ENCODE measurements around the gene CADM1.

The CADM1 gene

DNA sequence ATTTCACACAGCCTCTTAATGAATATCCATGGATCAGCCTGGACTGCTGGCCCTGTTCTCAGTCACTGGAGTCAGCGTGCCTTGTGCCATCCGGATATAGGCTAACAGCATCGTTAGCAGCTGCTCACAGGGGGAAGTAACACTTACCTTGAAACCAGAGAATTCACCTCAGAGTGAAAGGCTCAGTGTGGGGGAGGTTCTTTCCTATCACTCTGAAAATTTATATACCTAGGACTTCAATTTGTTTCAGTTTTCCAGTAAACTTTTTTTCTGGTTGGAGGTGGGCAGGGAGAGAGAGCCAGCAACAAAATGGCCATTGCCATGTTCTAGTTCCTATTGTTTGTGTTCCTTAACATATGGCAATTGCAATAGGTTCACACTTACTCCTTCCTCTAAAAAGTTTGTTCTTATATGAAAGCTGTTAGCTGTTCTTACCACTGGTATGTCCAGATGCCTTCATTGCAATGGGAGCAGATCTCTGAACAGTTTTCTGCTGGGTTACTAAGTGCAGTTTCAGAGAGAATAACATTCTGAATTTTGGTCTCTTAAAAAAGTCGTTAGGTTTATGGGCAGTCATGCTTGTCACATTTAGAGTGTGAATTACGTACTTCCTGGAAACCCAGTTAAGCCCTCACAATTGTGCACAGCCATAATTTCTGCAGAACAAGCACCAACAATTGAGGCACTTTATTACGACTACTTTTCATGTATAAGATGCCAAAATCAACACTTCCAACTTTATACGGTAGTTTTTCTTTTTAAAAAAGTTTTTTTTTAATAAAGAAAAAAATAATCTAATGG, 247.6 kb downstream of the CADM1 start:
- in situ Hi-C loops (cut with HindIII; ENCODE audit: low sequenced_read_pairs): no loop called here

DNA sequence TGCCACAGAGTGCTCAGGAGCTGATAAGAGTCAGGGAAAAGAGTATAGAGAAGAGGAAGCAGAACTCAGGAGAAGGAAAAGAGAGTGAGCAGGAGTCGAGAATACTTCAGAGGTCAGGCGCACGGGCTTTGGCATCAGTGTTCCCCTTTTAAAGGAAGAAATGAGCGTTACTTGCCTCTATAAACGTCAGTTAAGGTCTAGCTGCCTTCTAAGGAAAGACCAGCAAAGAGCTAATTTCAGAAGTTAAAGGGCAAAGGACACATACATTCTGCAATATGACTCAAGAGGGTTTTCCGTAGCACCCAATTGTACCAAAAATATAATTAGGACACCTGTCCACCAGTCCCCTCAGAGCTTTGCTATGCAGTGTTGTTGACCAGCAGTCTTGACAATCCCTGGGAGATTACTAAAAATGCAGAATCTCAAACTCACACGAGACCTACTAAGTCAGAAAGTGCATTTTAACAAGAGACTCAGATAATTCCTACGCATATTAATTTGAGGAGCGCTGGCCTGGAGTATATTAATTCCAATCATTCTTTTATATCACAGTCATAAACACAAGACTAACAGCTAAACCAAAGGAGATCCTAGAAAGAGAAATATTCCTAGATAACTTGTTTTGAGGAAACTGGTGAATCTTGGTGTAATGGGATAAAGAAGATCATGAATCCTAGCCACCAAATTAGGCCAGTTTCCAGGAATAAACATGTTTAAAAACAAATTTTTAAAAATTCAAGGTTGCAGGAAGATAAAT, 249.0 kb downstream of the CADM1 start:
- in situ Hi-C loops (cut with HindIII; ENCODE audit: low sequenced_read_pairs): no loop called here

DNA sequence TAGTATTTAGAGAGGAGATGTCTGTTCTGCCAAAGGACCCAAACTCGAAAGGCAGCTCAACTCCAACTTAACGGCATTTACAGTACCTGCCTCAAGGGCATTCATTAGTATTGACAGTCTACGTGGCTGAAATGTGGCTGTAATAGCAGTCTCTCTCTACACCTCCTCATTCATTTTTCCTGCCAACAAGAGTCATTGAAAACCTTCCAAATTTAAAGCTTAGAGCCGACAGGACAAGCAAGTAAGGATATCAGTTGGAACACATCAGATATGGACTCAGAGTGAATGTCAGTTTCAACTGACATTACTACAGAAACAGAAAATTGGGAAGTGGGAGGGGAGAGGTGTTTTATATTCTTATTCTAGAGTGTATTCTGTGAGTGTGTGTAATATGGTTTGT, 253.1 kb downstream of the CADM1 start:
- in situ Hi-C loops (cut with HindIII; ENCODE audit: low sequenced_read_pairs): no loop called here

DNA sequence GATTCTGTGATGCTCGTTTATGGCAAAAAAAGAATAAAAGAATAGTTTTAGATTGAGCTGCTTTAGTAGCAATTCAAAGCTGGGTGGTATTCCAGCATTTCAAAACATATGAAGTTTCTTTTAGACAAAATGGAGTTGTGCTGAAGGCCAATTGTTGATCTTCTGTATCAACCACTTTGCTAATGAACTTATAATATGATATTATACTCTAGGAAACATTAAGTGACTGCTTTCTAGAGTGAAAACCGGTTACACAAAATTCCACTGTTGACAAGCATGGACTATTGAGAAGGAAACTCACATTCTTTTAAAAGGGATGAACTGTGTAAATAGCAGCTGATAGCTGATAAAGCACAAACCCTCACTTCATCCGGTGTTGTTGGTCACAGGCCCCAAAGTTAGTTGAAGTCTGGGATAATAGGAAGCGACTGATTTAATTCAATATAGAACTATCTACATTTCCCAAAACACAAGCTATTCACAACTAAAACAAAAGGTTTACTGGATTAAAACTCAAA, 255.1 kb downstream of the CADM1 start:
- in situ Hi-C loops (cut with HindIII; ENCODE audit: low sequenced_read_pairs): no loop called here

DNA sequence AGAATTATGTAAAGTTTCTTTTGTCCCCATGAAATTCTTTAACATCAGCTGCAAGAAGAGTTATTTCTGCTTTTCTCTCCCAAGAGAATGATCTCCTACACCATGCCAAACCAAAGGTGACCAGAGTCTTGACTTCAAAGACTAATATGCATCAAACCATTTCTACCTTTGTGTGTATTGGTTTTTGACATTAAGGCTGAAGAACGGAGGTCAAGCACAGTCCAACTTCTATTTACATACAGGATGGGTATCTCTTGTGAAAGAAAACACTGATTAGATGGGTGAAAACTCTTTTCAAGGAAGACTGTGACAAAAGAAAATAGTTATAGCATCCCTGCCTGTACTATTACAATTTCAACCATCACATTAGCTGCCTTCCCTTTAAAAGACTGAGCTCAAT, 256.3 kb downstream of the CADM1 start:
- in situ Hi-C loops (cut with HindIII; ENCODE audit: low sequenced_read_pairs): no loop called here

DNA sequence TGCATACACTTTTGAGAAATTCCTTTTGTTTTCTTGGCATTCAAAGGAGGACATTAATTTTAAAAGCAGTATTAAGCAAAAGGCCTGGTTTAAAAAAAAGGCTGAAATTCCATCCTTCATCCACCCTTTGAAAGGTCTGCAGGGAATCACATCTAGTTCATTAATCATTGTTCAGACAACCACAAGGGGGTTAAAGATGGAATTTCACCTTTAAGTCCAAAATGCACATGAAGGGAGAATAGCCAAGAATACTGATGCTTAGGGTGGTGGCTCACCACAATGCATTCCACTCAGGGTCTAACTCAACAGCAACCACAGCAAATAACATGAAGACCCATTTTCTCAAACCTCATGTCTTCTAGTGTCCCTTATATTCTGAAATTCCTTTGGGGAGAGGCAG, 256.9 kb downstream of the CADM1 start:
- in situ Hi-C loops (cut with HindIII; ENCODE audit: low sequenced_read_pairs): no loop called here

DNA sequence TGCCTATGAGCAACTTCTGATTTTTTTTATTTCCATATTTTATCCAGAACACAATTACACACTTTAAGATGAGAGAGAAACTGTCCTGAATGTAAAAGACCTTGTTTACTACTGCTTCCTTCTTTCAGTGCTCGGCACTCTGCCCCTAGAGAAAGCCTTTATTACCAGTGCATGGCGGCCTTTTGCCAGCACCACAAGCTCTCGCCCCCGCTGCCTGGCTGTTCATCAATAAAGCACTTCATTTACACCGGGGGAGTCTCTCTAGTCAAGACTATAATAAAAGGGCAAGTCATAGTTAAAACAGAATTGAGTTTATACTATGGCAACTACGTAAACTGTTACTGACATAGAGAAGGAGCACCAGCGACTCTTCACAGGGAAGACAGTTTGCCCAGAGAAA, 259.5 kb downstream of the CADM1 start:
- in situ Hi-C loops (cut with HindIII; ENCODE audit: low sequenced_read_pairs): no loop called here

DNA sequence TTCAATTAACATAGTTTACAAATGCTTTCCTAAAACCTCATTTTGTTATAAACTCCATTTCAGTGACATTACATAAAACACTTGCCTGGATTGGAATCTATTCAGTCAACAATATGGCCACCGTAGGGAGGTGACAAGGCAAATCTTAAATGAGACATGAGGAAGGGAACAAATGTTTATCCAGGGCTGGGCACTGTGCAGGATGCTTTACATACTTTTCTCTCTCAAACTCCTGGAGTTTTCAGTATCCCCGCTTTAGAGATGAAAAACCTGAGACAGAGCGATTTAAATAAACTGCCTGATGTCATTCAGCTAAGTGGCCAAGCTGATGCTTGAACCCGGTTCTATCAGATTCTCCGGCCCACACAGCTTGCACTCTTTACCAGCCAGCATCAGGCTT, 259.9 kb downstream of the CADM1 start:
- in situ Hi-C loops (cut with HindIII; ENCODE audit: low sequenced_read_pairs): no loop called here

DNA sequence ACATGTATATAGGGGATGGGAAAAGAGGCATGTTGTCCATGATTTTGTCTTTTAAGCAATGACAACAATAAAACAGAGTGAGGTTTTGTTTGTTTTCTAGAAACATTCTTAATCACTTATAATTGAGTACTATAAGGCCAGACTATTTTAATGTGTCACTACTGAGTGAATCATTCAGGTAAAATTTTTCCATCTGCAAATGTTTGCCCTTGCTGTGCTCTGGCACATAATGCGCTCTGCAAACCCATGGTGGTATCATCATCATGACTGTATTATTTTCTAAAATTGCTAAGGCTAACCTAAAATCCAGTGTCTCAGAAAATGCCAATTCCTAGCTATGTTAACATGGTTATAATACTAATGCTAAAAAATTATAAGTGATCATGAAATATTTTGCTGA, 261.2 kb downstream of the CADM1 start:
- in situ Hi-C loops (cut with HindIII; ENCODE audit: low sequenced_read_pairs): no loop called here

DNA sequence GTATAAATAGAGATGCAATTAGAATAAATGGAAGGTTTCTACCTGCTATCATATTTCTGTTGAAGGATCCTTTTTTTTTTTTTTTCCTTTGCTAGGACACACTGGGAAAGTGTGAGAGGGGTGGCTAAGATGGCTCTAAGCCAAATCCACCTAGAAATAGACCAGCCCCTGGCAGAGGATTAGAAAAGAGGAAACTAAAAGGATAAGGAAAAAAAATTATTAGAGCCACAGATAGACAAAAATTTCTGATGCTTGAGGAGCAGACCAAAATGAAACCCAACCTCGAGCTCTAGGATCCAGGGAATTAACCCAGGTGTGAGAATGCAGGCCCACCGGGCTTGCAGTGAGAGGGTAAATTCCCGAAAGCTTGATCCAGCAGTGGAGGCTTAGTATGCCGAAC, 262.3 kb downstream of the CADM1 start:
- in situ Hi-C loops (cut with HindIII; ENCODE audit: low sequenced_read_pairs): no loop called here

DNA sequence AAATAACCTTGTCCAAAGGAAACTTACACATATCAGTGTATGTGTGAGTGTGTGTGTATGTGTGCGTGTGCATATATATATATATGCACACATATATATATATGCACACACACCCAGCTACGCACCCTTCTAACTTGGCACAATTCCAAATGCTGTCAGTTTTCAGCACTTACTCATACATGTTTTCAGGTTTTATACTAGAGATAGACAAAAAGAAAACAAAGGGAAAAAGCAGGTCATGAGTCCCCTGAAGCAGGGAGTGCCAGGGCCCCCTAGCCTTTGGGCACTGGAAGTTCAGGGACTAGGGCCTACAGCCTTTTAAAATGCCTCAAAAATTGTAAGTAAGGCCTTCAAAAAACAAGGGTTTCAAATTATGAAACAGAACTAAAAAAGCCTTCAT, 265.4 kb downstream of the CADM1 start:
- in situ Hi-C loops (cut with HindIII; ENCODE audit: low sequenced_read_pairs): no loop called here

DNA sequence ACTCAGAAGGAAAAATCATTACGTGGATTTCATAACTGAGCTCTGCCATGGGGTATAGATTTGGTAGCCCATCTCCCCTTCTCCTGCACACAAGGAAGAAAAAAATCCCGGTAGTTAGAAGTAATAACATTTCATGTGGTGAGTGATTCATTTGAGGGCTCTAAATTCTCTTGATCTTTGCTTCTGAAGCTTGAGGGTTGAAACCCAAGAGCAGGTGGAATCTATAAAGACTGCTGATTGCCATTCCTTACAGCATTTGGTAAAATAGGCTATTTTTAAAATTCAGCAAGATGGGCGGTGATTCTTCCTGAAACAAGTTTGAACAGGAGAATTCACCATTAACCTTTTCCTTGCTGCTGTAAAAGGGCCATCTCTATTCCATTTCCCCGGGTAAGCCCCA, 266.1 kb downstream of the CADM1 start:
- in situ Hi-C loops (cut with HindIII; ENCODE audit: low sequenced_read_pairs): no loop called here

DNA sequence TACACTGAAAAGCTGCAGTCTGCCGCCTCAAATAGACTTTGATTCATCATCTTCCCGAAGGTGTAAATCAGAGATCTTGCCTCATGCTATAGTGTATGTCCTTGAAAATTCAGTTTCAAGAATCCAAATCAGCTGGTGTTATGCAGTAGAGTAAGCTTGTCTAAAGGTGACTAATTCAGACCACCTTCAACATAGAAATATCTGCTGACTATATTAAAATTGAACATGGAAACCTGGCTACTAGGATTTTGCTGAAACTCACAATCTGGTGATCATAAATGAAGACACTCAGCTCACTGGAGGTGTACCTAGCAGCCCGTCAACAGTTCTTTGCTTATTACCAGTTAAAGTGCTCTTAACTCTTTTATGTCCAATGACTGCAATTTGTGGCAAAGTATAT, 266.6 kb downstream of the CADM1 start:
- in situ Hi-C loops (cut with HindIII; ENCODE audit: low sequenced_read_pairs): no loop called here

DNA sequence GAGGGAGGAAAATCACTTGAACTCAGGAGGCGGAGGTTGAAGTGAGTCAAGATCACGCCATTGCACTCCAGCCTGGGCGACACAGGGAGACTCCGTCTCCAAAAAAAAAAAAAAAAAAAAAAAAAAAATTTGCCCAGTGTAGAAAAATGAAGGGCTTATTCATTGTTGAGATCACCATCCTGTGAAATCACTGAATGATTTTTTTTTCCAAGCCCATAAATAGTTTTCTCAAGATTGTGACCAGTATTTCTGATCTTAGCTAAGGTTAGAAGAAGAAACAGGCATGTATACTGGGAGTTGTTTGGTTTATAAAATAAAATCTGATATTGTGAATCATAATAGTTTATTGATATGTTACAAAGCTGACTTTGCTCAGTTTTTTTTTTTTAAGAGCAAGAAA, 269.4 kb downstream of the CADM1 start:
- in situ Hi-C loops (cut with HindIII; ENCODE audit: low sequenced_read_pairs): no loop called here

DNA sequence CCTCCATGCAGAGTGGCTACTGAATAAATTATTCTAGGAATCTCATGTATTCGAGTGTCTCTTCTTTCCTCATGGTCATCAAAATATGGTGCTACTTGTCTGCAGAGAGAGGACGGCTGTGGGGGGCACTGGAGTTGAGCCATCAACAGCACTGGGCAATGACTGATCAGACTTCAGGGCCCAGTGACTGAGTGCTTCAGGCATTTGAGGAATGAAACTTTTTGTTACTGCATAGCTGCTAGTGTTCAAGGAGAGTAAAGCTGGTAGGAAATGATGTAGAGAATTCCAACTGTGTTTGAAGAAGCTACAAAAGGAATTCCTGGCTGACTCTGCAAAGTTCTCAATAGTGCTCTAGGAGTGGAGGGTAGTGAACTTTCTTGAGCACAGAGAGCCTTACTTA, 277.7 kb downstream of the CADM1 start:
- in situ Hi-C loops (cut with HindIII; ENCODE audit: low sequenced_read_pairs): no loop called here

DNA sequence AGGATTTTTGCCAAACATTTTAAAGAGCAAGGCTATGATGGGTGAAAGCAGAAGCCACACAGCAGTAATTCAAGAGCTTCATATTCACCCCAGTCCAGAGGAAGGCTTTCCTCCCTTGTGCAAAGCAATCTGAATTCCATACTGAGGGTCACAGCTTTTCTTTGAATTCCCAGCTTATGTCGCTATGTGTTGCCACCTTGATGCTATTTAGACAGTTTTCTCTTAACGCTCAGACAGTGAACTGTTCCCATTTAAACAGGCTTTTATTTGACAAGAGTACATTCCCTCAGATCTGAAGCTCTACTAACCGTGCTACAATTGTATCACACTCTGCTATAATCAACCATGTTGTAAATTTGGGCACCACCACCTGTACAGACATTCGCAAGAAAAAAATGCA, 279.7 kb downstream of the CADM1 start:
- in situ Hi-C loops (cut with HindIII; ENCODE audit: low sequenced_read_pairs): no loop called here

DNA sequence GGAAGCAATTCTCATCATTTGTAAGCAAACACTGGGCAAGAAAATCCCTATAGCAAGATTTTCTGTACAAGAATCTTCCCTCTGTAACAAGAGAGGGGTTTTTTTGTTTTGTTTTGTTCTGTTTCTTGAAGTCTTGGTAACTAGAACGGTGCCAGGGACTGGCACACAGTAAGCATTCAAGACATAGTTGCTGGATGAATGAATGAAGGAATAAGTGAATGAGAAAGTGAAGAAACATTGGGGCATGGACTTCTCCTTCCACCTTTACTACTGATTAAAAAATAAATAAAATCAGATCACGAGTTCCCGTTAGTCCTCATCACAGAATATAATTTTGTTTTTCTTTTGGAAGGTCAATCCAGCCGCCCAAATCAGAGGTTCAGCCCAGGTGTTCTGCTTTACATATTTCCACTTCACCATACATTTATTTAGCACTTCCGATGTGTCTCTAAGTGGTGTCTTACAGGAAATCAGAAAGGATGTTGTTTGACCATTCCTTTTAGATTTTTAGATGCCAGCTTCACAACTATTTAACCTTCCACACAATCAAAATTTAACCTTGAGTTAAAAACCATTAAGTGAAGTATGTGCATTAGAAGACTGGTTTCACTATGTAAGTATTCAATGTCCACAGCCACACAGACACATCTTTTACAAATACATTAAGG, 281.2 kb downstream of the CADM1 start:
- in situ Hi-C loops (cut with HindIII; ENCODE audit: low sequenced_read_pairs): no loop called here

DNA sequence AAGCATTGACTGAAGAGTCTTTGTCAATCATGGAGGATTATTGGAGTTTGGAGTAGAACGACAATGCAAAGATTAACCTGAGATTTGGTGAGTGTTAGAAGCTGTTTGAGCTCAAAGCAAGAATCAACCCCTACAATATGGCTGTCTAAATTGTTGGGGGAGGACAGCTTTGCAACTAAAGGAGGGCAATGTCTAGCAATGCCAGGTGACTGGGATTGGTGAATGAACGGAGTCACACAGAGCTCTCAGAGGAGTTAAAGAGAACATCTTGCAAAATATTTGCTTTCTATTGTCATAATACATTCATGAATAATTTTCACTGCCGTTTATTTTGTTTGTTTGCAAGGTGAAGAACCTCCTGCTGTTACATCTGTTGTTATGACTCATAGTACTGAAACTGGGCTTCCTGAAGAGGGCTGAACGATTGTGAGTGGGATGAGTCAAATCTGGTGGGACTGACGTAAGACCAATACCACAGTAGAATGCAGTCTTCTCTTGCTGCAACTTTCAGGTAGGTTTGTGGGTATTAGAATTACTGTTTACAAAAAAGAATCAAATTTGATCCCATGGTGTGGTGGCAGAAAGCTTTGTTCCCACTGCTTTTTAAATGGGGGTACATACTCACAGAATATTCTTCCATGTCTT, 281.9 kb downstream of the CADM1 start:
- in situ Hi-C loops (cut with HindIII; ENCODE audit: low sequenced_read_pairs): no loop called here

DNA sequence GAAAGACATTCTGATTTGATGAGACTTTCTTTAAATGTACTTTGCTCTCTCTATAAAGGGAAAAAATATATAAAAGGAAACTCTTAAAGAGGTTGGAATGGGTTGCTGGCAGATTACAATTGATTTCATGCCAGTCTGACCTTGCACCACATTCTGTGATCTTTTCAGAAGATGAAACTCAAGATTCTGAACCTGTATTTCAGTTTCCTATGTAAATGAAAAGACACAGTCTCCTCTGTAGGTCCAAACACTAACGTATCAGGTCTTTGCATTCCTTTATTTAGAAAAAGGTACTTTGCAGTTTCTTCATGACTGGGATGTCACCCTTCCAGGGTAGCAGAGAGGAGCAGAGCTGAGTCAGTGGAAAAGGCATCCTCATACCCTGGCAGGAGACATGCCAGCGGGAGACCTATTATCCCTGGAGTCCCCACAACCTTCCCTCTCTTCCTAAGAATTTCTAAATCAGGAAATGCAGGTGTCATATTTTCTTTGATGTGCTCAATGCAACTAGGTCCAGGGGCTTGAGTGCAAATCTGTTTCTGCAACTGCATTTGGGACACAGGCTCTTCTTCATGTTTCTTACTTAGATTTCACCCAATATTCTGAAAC, 282.6 kb downstream of the CADM1 start:
- in situ Hi-C loops (cut with HindIII; ENCODE audit: low sequenced_read_pairs): no loop called here

DNA sequence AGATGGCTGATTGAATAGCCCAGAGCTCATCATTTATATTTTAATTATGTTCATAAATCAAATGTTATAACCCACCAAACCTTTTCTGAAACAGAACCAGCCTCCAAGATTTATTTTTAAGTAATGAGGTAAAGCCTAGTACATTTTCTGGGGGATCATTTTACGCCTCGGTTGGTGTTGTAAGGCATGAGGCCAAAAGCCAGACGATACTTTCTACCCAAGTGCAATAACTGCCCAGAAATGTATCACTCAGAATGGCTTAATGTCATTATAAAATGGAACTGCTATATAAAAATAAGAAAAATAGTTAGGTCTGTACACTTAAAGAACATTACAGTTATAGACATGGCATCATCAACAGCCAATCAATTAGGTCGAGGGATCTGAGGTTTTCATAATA, 283.3 kb downstream of the CADM1 start:
- in situ Hi-C loops (cut with HindIII; ENCODE audit: low sequenced_read_pairs): no loop called here

DNA sequence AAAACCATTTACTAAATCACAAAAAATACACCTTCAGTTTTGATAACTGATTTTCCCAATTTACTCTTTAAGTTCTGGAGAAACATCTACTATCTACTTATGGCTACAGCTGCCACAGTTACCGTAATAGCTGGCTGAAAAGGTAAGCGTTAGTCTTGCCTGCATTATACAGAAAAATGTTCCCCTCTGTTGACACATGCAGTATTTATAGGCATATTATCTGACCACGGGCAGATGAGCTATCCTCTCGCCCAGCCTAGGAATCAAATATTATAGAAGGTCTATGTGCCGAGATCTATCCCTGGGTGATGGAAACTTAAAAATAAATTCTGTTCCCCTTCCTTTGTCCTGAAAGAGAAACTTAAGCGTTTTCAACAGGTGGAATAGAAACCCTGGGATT, 283.8 kb downstream of the CADM1 start:
- in situ Hi-C loops (cut with HindIII; ENCODE audit: low sequenced_read_pairs): no loop called here
